Naive thymus-derived CD8-positive, alpha-beta T cell (primary cell): ENCODE results near the gene TBC1D2B. TPM values are rescaled to one million over a fixed set of nuclear protein-coding genes. Genes with fewer than 3 reads are reported as not detected.
A peak's percentile ranks its signal among the peaks of the same experiment; 100 is the strongest.
"Not testable (repeated sequence)": the region's sequence is repeated elsewhere in the genome, so short reads cannot be mapped to it uniquely, and the experiment has no call there.

Experiments used
- ATAC-seq, 2 donors: fragments of 150-1000 bp; cut with Tn5 transposase in 1 of 2; sonication (Bioruptor Pico), chemical (Tn5 transposase) in 1 of 2; 1 replicate in 1 of 2; 2 replicates in 1 of 2; pipeline ENCODE4 v1.10.0; 2021; ENCODE audit warnings: mild to moderate bottlenecking in 2 of 2, moderate library complexity in 2 of 2
- POLR2A ChIA-PET: fragments of 350-600 bp; sonication (Branson Sonifier 250); formaldehyde crosslinking; loops from one replicate; lab custom pipeline; 2021; ENCODE audit warnings: antibody characterized with exemption; lab: Charles Lee
- DNase-seq, 10 donors: peaks; one replicate each; pipeline versions ENCODE4 v3.0.0 to v3.0.0-alpha.2; 2020 to 2022
- H3K27ac Mint-ChIP-seq, 10 donors: one replicate each; pipeline ENCODE4 v1.8.0; 2020 to 2022; ENCODE audit warnings: mild to moderate bottlenecking in 10 of 10, mixed read lengths in 10 of 10, moderate library complexity in 4 of 10, inconsistent platforms in 1 of 10
- H3K27me3 Mint-ChIP-seq, 5 donors: one replicate each; pipeline ENCODE4 v1.8.0; 2021 to 2022; ENCODE audit warnings: mixed read lengths in 5 of 5
- H3K36me3 Mint-ChIP-seq, 3 donors: one replicate each; pipeline ENCODE4 v1.8.0; 2020 to 2022; ENCODE audit warnings: mixed read lengths in 3 of 3, mild to moderate bottlenecking in 2 of 3, inconsistent platforms in 1 of 3
- H3K4me1 Mint-ChIP-seq, 4 donors: one replicate each; pipeline ENCODE4 v1.8.0; 2021 to 2022; ENCODE audit warnings: mixed read lengths in 4 of 4
- H3K4me3 Mint-ChIP-seq, 10 donors: one replicate each; pipeline ENCODE4 v1.8.0; 2020 to 2022; ENCODE audit warnings: mild to moderate bottlenecking in 10 of 10, mixed read lengths in 10 of 10, moderate library complexity in 6 of 10, inconsistent platforms in 1 of 10
- H3K9me3 Mint-ChIP-seq, 9 donors: one replicate each; pipeline ENCODE4 v1.8.0; 2020 to 2022; ENCODE audit warnings: mixed read lengths in 9 of 9, mild to moderate bottlenecking in 3 of 9, inconsistent platforms in 1 of 9, moderate library complexity in 1 of 9
- polyA plus RNA-seq, 3 donors: library from polyadenylated mRNA; unstranded; fragments of 300-500 nt; fragmentation: Illumina TruSeq; gene quantifications; one replicate each; pipeline ENCODE4 v1.2.3, GENCODE V29; 2021
- total RNA-seq, 8 experiments: library from RNA in 2 of 8; stranded (reverse) in 2 of 8; gene quantifications; one replicate each; pipeline ENCODE4 v1.2.3 and lab custom pipeline; 2021 to 2026

The TBC1D2B gene
- total and polyA plus RNA-seq, 5 experiments from 2014 or later: 8.1 to 82.1 (median 14.0) TPM

DNA sequence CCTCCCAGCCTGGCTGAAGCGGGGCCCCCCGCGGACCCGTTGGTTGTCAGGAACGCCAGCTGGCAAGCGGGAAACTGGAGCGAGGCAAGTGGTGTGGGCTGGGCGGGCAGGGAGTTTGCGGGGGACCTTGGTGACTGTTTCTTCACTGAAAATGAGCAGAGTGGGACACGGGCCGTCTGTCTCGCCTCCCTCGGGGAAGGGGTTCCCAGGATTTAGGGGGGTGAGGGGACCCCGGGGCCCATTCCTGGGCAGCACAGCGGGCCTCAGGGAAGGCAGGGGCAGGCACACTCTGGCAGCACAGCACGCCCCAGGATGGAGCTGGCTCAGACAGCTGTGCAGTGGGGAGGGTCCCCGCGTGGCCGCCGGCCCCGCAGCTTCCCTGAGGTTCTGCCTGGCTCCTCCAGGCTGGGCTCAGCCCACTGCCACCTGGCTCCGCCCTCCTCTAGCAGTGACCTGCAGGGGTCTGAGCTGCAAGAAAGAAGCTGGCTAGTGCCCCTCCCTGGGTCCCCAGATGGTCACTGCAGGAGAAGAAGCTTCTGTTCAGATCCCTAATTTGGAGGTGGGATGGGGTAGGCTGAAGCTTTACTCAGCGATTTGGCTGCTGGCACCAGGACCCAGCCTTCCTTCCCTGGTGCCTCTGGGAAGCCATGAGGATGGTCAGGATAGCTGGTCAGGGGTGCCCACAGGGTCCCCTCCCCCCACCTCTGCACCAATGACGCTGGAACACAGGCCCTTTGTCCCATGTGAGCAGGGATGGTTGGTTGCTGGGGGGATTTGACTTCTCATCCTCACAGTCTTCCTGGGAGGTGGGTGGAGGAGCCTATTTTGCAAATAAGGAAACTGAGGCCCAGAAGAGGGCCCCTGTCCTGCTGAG lies 90.4 kb downstream of the TBC1D2B start:
- DNase-seq: no peak
- Mint-ChIP-seq H3K4me1 (peaks cover 12 to 35% (median 19%) of the 10 kb centered on the region in 4 donors), H3K27me3 (peaks cover 0 to 11% (median 3%) of the 10 kb centered on the region in 5 donors), H3K9me3 (no peaks in the 10 kb centered on the region), H3K27ac (no peak overlapping the region), H3K36me3 (no peaks in the 10 kb centered on the region), H3K4me3 (no peak overlapping the region)
- POLR2A ChIA-PET: no interaction called here
- ATAC-seq: no peak

DNA sequence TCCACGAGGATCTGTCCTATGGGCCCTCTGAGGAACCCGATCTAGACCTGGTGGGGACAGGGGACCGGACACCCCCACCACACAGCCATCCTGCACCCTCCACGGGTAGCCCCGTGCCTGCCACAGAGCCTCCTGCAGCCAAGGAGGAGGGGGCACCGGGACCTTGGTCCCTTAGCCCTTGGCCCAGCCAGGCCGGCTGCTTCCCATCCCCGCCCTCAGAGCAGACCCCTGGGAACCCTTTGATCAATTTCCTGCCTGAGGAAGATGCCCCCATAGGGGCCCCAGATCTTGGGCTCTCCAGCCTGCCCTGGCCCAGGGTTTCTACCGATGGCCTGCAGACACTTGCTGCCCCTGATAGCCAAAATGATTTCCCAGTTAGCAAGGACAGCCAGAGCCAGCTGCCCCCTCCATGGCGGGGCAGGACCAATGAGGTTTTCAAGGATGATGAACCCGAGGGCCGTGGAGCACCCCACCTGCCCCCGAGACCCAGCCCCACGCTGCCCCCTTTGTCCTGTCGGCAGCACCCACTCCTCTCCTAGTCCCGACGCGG lies 91.5 kb downstream of the TBC1D2B start:
- Mint-ChIP-seq H3K9me3 (no peaks in the 10 kb centered on the region), H3K27me3 (peaks cover 0 to 11% (median 3%) of the 10 kb centered on the region in 5 donors), H3K4me1 (peaks cover 11 to 29% (median 17%) of the 10 kb centered on the region in 4 donors), H3K36me3 (no peaks in the 10 kb centered on the region), H3K4me3 (no peak overlapping the region), H3K27ac (peak overlapping the region in 1 of 10 donors; percentile 75)
- POLR2A ChIA-PET: no interaction called here
- DNase-seq: no peak
- ATAC-seq: no peak

DNA sequence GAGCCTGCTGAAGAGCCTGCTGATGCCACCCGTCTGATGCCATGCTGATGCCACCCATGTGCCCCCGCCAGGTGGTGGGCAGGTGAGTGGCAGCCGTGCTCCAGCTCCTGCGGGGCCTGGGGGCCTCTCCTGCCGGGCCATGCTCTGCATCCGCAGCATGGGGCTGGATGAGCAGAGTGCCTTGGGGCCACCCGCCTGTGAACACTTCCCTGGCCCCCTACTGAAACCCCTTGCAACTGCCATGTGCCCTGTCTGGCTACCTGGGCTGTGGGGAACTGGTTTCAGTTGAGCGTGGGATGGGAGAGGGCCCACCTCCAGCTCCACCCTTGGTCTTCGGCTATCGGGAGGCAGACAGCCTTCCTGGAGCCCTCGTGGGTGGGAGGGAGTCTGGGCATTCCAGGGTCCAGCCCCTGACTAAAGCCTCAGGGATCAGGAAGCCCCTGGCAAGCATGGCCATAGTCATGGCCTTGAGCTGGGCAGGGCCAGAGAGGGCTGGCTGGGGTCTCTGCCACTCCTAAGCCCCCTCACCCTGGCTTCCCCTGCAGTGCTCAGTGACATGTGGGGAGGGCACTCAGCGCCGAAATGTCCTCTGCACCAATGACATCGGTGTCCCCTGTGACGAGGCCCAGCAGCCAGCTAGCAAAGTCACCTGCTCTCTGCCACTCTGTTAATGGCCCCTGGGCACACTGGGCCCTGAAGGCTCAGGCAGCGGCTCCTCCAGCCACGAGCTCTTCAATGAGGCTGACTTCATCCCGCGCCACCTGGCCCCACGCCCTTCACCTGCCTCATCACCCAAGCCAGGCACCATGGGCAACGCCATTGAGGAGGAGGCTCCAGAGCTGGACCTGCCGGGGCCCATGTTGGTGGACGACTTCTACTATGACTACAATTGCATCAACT lies 92.2 kb downstream of the TBC1D2B start:
- H3K4me1 Mint-ChIP-seq: peaks cover 6 to 21% (median 12%) of the 10 kb centered on the region in 4 donors
- H3K27me3 Mint-ChIP-seq: peaks cover 0 to 11% (median 3%) of the 10 kb centered on the region in 5 donors
- H3K36me3 Mint-ChIP-seq: no peaks in the 10 kb centered on the region
- no peak overlapping the region for H3K4me3 Mint-ChIP-seq
- H3K27ac Mint-ChIP-seq: peak overlapping the region in 1 of 10 donors; percentile 75
- no peak for ATAC-seq
- no peaks in the 10 kb centered on the region for H3K9me3 Mint-ChIP-seq
- no peak for DNase-seq
- POLR2A ChIA-PET: no interaction called here

DNA sequence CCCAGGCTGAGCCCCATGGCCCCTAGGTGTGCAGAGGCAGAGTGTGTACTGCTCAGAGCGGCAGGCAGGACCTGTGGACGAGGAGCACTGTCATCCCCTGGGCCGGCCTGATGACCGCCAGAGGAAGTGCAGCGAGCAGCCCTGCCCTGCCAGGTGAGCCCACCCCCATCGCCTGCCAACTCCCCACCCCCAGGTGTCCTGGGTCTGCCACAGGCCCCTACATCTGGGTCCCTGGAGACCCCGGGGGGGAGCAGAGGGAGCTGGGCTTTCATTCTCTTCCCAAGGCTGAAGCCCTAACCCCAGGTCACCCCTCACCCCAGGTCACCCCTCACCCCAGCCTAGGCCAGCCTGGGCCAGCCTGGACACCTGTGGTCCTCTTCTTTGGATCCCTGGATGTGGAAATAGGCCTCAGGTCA lies 93.1 kb downstream of the TBC1D2B start:
- POLR2A ChIA-PET: no interaction called here
- Mint-ChIP-seq H3K27ac (peak overlapping the region in 1 of 10 donors; percentile 83), H3K4me1 (peaks cover 2 to 16% (median 9%) of the 10 kb centered on the region in 4 donors), H3K9me3 (no peaks in the 10 kb centered on the region), H3K4me3 (no peak overlapping the region), H3K27me3 (peaks cover 0 to 11% (median 3%) of the 10 kb centered on the region in 5 donors), H3K36me3 (no peaks in the 10 kb centered on the region)
- ATAC-seq: no peak
- DNase-seq: no peak

DNA sequence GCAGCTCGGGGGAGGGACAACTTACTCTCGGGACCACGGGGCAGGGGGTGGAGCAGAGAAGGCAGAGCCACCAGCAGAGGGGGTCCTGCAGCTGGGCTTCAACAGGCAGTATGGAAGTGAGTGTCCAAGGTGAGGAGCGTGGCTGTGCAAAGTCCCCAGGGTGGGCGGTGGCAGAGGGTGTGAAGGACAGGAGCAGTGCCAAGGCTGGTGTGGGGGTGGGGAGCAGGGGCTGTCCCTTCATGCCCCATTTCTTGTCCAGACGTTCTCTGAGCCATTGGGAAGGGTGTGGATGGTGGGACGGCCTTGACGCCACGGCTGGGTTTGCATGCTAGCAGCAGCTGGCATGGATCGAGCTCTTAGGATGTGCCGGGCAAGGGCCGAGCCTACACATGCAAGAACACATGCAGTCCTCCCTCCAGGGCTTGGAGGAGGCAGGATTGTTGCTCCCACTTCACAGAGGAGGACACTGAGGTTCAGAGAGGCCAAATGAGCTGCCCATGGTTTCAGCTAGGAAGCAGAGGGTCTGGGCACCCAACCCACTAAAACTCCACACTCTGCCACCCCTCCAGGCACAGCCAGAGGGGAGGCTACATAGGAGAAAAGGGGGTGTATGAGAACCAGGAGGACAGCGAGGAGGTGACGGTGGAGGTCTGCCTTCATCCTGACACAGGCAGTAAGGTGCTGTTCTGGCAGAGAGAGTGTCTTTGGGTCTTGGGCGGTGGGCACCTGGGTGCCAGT lies 93.6 kb downstream of the TBC1D2B start:
- Mint-ChIP-seq H3K36me3 (no peaks in the 10 kb centered on the region), H3K9me3 (no peaks in the 10 kb centered on the region), H3K4me1 (peaks cover 0 to 12% (median 5%) of the 10 kb centered on the region in 4 donors), H3K27ac (peak overlapping the region in 1 of 10 donors; percentile 83), H3K27me3 (peaks cover 0 to 11% (median 3%) of the 10 kb centered on the region in 5 donors), H3K4me3 (no peak overlapping the region)
- POLR2A ChIA-PET: no interaction called here
- DNase-seq: no peak
- no peak for ATAC-seq

DNA sequence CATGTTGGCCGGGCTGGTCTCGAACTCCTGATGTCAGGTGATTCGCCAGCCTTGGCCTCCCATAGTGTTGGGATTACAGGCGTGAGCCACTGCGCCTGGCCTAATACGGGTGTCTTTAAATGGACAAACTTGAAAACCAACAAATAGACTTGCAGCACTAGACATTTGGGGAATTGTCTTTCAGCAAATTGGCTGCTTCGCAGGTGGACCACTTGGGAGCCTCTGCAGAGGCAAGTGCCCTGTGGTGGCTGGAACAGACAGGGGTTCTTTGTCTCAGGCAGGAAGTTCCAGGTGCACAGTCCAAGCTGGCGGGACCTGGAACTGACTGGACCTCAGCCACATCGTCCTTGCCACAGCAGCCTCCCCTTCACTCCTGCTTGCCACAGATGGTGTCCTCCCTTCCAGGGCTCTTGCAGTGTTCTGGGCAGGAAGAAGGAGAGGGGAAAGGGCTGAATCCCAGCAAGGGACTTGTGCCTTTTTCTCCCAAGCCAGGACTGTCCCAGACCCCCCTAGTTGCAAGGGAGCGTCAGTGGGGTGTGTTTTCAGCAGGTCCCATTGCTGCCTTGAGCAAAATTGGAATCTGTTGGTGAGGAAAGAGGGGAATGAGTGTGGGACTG lies 94.3 kb downstream of the TBC1D2B start:
- no peak for DNase-seq
- Mint-ChIP-seq H3K27me3 (peaks cover 0 to 11% (median 3%) of the 10 kb centered on the region in 5 donors), H3K4me3 (no peak overlapping the region), H3K9me3 (no peaks in the 10 kb centered on the region), H3K27ac (peak overlapping the region in 1 of 10 donors; percentile 83), H3K4me1 (peaks cover 0 to 9% (median 3%) of the 10 kb centered on the region in 4 donors), H3K36me3 (no peaks in the 10 kb centered on the region)
- POLR2A ChIA-PET: no interaction called here
- no peak for ATAC-seq

DNA sequence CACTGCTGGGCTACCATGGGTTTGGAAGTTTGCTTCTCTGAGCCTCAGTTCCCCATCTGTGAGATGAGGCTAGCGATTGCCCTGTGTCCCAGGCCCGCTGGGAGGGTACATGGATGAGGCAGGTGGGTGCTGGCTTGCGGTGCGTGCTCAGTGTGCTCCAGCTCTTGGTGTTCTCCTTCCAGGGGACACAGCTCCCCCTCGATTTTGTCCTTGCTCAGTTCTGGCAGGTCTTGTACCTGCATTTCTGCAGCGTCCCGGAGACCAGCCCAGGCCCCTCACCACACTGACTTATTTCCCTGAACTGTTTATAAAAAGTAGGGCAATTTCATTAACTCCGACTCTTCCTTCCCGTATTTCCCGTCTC lies 95.4 kb downstream of the TBC1D2B start:
- H3K4me1 Mint-ChIP-seq: peaks cover 0 to 9% (median 1%) of the 10 kb centered on the region in 4 donors
- H3K27me3 Mint-ChIP-seq: peaks cover 0 to 11% (median 3%) of the 10 kb centered on the region in 5 donors
- ATAC-seq: no peak
- H3K36me3 Mint-ChIP-seq: no peaks in the 10 kb centered on the region
- H3K4me3 Mint-ChIP-seq: no peak overlapping the region
- POLR2A ChIA-PET: no interaction called here
- no peak for DNase-seq
- H3K9me3 Mint-ChIP-seq: no peaks in the 10 kb centered on the region
- peak overlapping the region in 1 of 10 donors; percentile 19 for H3K27ac Mint-ChIP-seq

DNA sequence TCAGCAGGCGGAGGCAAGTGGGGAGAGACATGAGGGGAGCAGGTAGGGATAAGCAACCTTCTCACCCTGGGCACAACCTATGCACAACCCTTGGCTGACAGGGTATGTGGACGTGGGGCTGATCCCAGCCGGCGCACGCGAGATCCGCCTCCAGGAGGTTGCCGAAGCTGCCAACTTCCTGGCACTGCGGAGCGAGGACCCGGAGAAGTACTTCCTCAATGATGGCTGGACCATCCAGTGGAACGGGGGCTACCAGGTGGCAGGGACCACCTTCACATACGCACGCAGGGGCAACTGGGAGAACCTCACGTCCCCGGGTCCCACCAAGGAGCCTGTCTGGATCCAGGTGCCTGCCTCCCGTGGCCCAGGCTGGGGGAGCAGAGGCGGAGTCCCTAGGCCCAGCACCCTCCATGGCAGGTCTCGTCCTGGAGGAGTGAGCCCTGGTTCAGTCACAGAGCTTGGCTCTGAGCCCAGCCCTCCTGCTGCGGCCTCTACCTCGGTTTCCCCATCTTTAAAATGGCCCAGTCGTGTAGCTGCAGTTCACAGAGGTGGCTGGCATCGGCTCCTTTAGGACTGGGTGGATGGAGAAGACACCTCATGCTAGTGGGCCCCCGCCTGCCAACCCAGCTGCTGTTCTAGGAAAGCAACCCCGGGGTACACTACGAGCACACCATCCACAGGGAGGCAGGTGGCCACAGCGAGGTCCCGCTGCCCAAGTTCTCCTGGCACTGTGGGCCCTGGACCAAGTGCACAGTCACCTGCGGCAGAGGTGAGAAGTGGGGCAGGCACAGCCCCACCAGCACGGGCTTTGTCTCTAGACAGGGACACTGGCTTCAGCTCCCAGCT lies 96.0 kb downstream of the TBC1D2B start:
- H3K27me3 Mint-ChIP-seq: peaks cover 0 to 11% (median 3%) of the 10 kb centered on the region in 5 donors
- no peaks in the 10 kb centered on the region for H3K36me3 Mint-ChIP-seq
- H3K4me1 Mint-ChIP-seq: peaks cover 0 to 9% (median 1%) of the 10 kb centered on the region in 4 donors
- POLR2A ChIA-PET: no interaction called here
- H3K27ac Mint-ChIP-seq: peak overlapping the region in 1 of 10 donors; percentile 56
- DNase-seq (no peak), ATAC-seq (no peak)
- no peaks in the 10 kb centered on the region for H3K9me3 Mint-ChIP-seq
- H3K4me3 Mint-ChIP-seq: no peak overlapping the region

DNA sequence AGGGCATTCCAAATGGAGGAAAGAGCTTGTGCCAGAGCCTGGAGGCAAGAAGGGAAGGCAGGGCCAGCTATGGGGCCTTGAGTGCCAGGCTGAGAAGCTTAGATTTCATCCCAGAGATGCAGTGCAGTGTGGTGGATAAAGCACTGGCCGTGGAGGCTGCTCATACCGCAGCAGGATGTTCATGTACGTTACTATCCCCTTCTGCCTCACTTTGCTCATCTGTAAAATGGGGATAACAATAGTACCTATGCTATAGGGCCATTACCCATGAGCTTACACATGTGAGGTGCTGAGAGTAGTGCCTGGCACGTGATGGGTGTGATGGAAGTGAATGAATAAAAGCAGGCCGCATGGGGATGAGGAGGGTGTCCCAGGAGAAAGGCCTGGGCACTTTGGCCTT lies 96.8 kb downstream of the TBC1D2B start:
- Mint-ChIP-seq H3K27ac (peak overlapping the region in 1 of 10 donors; percentile 56), H3K27me3 (peaks cover 0 to 11% (median 3%) of the 10 kb centered on the region in 5 donors)
- H3K4me1 Mint-ChIP-seq, ATAC-seq, POLR2A ChIA-PET, H3K9me3 Mint-ChIP-seq, H3K36me3 Mint-ChIP-seq, DNase-seq, H3K4me3 Mint-ChIP-seq: not testable (repeated sequence)

DNA sequence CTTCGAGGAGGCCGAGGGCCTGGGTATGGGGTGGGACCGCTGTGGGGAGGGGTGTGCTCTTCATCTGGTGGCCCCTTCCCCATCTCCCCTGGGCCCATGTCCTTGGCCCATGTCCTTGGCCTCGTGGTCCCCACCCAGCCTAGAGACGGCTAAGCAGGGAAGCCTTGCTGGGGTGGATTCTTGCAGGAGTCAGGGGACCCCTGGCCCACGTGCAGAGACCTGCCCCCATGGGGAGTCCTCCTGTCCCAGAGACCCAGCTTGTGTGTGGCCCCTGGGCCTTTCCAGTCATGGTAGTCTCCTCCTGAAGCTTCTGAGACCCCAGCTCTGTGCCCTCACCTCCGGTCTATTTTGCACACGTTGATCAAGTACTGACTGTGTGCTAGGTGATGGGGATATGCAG lies 97.4 kb downstream of the TBC1D2B start:
- Mint-ChIP-seq H3K36me3 (no peaks in the 10 kb centered on the region), H3K27me3 (peaks cover 0 to 11% (median 3%) of the 10 kb centered on the region in 5 donors), H3K9me3 (no peaks in the 10 kb centered on the region), H3K27ac (peak overlapping the region in 1 of 10 donors; percentile 60), H3K4me1 (peaks cover 0 to 9% (median 1%) of the 10 kb centered on the region in 4 donors), H3K4me3 (no peak overlapping the region)
- no peak for DNase-seq
- ATAC-seq: no peak
- POLR2A ChIA-PET: no interaction called here

DNA sequence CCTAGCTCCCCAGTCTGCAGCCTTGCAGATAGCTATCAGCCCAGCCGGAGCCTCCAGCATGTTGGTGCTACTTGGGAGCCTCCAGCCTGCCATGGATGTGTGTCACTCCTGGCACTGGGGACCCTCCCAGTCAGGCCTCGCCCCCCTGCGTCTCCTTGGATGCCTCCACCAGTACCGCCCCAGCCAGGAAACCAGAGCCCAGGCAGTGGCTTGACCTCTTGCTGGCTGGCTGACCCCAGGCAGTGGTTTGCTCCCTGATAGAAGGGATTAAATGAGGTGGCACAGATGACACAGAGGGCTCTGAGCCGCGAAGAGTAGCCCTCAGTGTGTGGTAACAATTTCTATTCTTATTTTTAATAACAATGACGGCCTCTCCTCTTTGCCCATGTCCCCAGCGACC lies 98.4 kb downstream of the TBC1D2B start:
- ATAC-seq, H3K4me1 Mint-ChIP-seq, DNase-seq, H3K9me3 Mint-ChIP-seq, POLR2A ChIA-PET, H3K27ac Mint-ChIP-seq, H3K36me3 Mint-ChIP-seq, H3K4me3 Mint-ChIP-seq: not testable (repeated sequence)
- peaks cover 0 to 11% (median 3%) of the 10 kb centered on the region in 5 donors for H3K27me3 Mint-ChIP-seq
